Measurements from ENCODE around the gene GRB10. TPM values are rescaled to one million over a fixed set of nuclear protein-coding genes. Genes with fewer than 3 reads are reported as not detected.

The GRB10 gene
- total RNA-seq, 4 donors from 2014 or later, result 54.0 to 69.1 (median 61.6) TPM

GRCh38 chr7:50713123-50713965, 69.4 kb downstream of the GRB10 start:
- no peak overlapping the region for H3K4me3 ChIP-seq
- TF ChIP-seq EP300 (IDR thresholded peaks at IDR 0.05) (no peak), POLR2A (IDR thresholded peaks at IDR 0.05; ENCODE audit: low read depth) (no peak), POLR2AphosphoS5 (IDR thresholded peaks at IDR 0.05) (no peak), CTCF (IDR thresholded peaks at IDR 0.05) (no peak)
- DNase-seq (ENCODE audit: extremely low spot score), result no peak
- peaks cover 50 to 69% (median 64%) of the 10 kb centered on the region in 4 donors for H3K4me1 ChIP-seq
- intact Hi-C loops (cut with DNase I), result no loop called here
- 65% methylated on average over 5 of the region's 5 CpGs for WGBS
- peaks cover 0 to 6% (median 0%) of the 10 kb centered on the region in 4 donors for H3K36me3 ChIP-seq
- H3K27me3 ChIP-seq, result no peaks in the 10 kb centered on the region
- H3K27ac ChIP-seq (replicated peaks in 1 of 4), result peak overlapping the region in 3 of 4 donors; percentile 9 to 25 (median 16)
- H3K9me3 ChIP-seq, result no peaks in the 10 kb centered on the region

- H3K27ac ChIP-seq (replicated peaks in 1 of 4), result peak overlapping the region; percentile 9 to 40 (median 20)
- peaks cover 0 to 6% (median 0%) of the 10 kb centered on the region in 4 donors for H3K36me3 ChIP-seq
- H3K4me1 ChIP-seq, result peaks cover 52 to 75% (median 66%) of the 10 kb centered on the region in 4 donors
- intact Hi-C loops (cut with DNase I), result no loop called here
- H3K9me3 ChIP-seq, result no peaks in the 10 kb centered on the region
- no peaks in the 10 kb centered on the region for H3K27me3 ChIP-seq
- no peak for DNase-seq (ENCODE audit: extremely low spot score)
- TF ChIP-seq EP300 (IDR thresholded peaks at IDR 0.05) (no peak), CTCF (IDR thresholded peaks at IDR 0.05) (peak in 1 of 3 experiments; percentile 9), POLR2A (IDR thresholded peaks at IDR 0.05; ENCODE audit: low read depth) (no peak)
- WGBS, result 35% methylated on average over 3 of the region's 3 CpGs
- no peak overlapping the region for H3K4me3 ChIP-seq
Measured at GRCh38 chr7:50712252-50713122, 70.2 kb downstream of the GRB10 start.

GRCh38 chr7:50711271-50712175, 71.2 kb downstream of the GRB10 start:
- Histone ChIP-seq H3K36me3 (peaks cover 0 to 6% (median 0%) of the 10 kb centered on the region in 4 donors), H3K4me1 (peaks cover 62 to 84% (median 72%) of the 10 kb centered on the region in 4 donors), H3K27ac (replicated peaks in 1 of 4) (peak overlapping the region in 3 of 4 donors; percentile 0 to 40 (median 34)), H3K27me3 (no peaks in the 10 kb centered on the region), H3K9me3 (no peaks in the 10 kb centered on the region), H3K4me3 (no peak overlapping the region)
- 79% methylated on average over 12 of the region's 14 CpGs for WGBS
- DNase-seq (ENCODE audit: extremely low spot score), result no peak
- TF ChIP-seq EP300 (IDR thresholded peaks at IDR 0.05) (no peak), POLR2AphosphoS5 (IDR thresholded peaks at IDR 0.05) (peak in 1 of 2 donors; percentile 38)
- intact Hi-C loops (cut with DNase I), result no loop called here

GRCh38 chr7:50710441-50711154, 72.1 kb downstream of the GRB10 start:
- DNase-seq (ENCODE audit: extremely low spot score), result no peak
- peaks cover 70 to 91% (median 75%) of the 10 kb centered on the region in 4 donors for H3K4me1 ChIP-seq
- peak overlapping the region in 3 of 4 donors; percentile 34 to 40 (median 35) for H3K27ac ChIP-seq (replicated peaks in 1 of 4)
- H3K36me3 ChIP-seq, result peaks cover 0 to 6% (median 0%) of the 10 kb centered on the region in 4 donors
- H3K4me3 ChIP-seq, result no peak overlapping the region
- no peaks in the 10 kb centered on the region for H3K27me3 ChIP-seq
- 81% methylated on average over 15 of the region's 15 CpGs for WGBS
- intact Hi-C loops (cut with DNase I), result no loop called here
- no peaks in the 10 kb centered on the region for H3K9me3 ChIP-seq
- no peak for TF ChIP-seq CTCF (IDR thresholded peaks at IDR 0.05)
- no peak for TF ChIP-seq POLR2A (IDR thresholded peaks at IDR 0.05; ENCODE audit: low read depth)
- TF ChIP-seq POLR2AphosphoS5 (IDR thresholded peaks at IDR 0.05), result no peak
- no peak for TF ChIP-seq EP300 (IDR thresholded peaks at IDR 0.05)
